Common myeloid progenitor, CD34-positive (primary cell): ENCODE data around the gene DGCR8.

Source experiments
- CTCF ChIA-PET: fragments of 350-600 bp; sonication (Branson Sonifier 250); formaldehyde crosslinking; loops from one replicate; lab custom pipeline; 2021; ENCODE audit warnings: antibody characterized with exemption; lab: Charles Lee
- POLR2A ChIA-PET: fragments of 350-600 bp; sonication (Branson Sonifier 250); formaldehyde crosslinking; loops from one replicate; lab custom pipeline; 2021; ENCODE audit warnings: antibody characterized with exemption; lab: Charles Lee
- DNase-seq, 3 donors: peaks; one replicate each; pipeline versions ENCODE4 v3.0.0 to v3.0.0-alpha.2; 2013
- H3K27ac ChIP-seq, 2 experiments: 1 replicate in 1 of 2; 2 replicates in 1 of 2; pipeline ENCODE4 v1.7.0; 2013; ENCODE audit warnings: inconsistent platforms in 2 of 2, low read length in 2 of 2, mild to moderate bottlenecking in 2 of 2, low read depth in 1 of 2, moderate library complexity in 1 of 2; ENCODE audit not compliant: severe bottlenecking in 2 of 2, insufficient read depth in 1 of 2, poor library complexity in 1 of 2
- H3K27me3 ChIP-seq, 5 experiments: replicated peaks in 2 of 5; 1 replicate in 3 of 5; 2 replicates in 2 of 5; pipeline versions ENCODE4 v1.6.1 to v1.7.0; 2013; ENCODE audit warnings: low read length in 4 of 5, mild to moderate bottlenecking in 2 of 5, moderate library complexity in 2 of 5, inconsistent platforms in 1 of 5; ENCODE audit not compliant: insufficient read depth in 5 of 5, control insufficient read depth in 4 of 5
- H3K36me3 ChIP-seq, 4 experiments: 1 replicate in 2 of 4; 2 replicates in 2 of 4; pipeline versions ENCODE4 v1.6.1 to v1.7.0; 2013; ENCODE audit warnings: low read length in 3 of 4, control low read depth in 1 of 4, mild to moderate bottlenecking in 1 of 4; ENCODE audit not compliant: control insufficient read depth in 4 of 4, insufficient read depth in 4 of 4
- H3K4me1 ChIP-seq, 4 experiments: 1 replicate in 3 of 4; 2 replicates in 1 of 4; pipeline versions ENCODE4 v1.6.1 to v1.7.1; 2013; ENCODE audit warnings: low read length in 3 of 4, mild to moderate bottlenecking in 3 of 4, control low read depth in 1 of 4, inconsistent platforms in 1 of 4, moderate library complexity in 1 of 4; ENCODE audit not compliant: control insufficient read depth in 4 of 4, insufficient read depth in 4 of 4; ENCODE audit errors: control extremely low read depth in 1 of 4
- H3K4me3 ChIP-seq, 7 experiments: 1 replicate in 4 of 7; 2 replicates in 3 of 7; pipeline versions ENCODE4 v1.5.1 to v1.7.0; 2013; ENCODE audit warnings: mild to moderate bottlenecking in 7 of 7, low read length in 6 of 7, moderate library complexity in 6 of 7, inconsistent platforms in 2 of 7, low read depth in 2 of 7, control low read depth in 1 of 7; ENCODE audit not compliant: insufficient read depth in 4 of 7, control insufficient read depth in 1 of 7; ENCODE audit errors: extremely low read depth in 1 of 7
- H3K9me3 ChIP-seq, 5 experiments: 1 replicate in 4 of 5; 2 replicates in 1 of 5; pipeline versions ENCODE4 v1.6.1 to v1.7.1; 2013; ENCODE audit warnings: low read length in 4 of 5, mild to moderate bottlenecking in 2 of 5, inconsistent platforms in 1 of 5, low read depth in 1 of 5, moderate library complexity in 1 of 5; ENCODE audit not compliant: control insufficient read depth in 4 of 5, insufficient read depth in 2 of 5; ENCODE audit errors: control extremely low read depth in 1 of 5
- WGBS: methylation state at CpG from one replicate; pipeline ENCODE4 v1.1.5; 2013; ENCODE audit not compliant: insufficient coverage; 5-methylcytosine and 5-hydroxymethylcytosine counted together

Gene DGCR8

DNA sequence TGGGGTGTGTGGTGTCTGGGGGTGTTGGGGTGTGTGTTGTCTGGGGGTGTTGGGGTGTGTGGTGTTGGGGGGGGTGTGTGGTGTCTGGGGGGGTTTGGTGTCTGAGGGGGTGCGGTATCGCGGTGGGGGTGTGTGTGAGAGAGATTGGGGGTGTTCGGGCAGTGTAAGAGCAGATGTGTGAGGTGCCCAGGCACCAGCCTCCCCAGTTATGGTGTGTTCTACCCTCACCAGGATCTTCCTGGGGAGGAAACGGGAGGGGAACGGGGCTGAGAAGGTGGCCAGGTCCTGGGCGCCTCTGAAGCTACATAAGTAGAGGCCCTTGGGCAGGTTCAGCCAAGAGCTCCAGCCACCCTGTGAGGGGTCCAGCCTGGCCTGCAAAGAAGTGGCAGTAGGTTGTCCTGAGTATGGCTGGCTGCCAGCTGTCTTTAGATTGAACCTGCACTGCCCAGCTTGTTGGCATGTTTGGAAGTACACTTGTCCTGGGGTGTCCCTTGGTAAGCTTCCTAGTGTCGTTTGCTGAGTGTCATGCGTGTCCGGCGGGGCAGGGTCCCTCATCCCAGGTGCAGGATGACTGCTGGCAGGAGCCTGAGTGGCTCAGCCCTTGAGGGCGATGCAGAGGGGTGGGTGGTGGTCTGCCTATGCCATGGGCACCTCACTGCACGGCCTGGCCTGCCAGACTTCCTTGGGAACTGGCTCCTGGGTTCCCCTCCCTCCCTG, 43.5 kb downstream of the DGCR8 start:
- 93% methylated on average over 10 of the region's 13 CpGs for WGBS
- Histone ChIP-seq H3K27me3 (no peaks in the 10 kb centered on the region), H3K27ac (no peak overlapping the region), H3K36me3 (peaks cover 12 to 86% (median 60%) of the 10 kb centered on the region in 4 experiments), H3K9me3 (no peaks in the 10 kb centered on the region), H3K4me3 (no peak overlapping the region), H3K4me1 (peaks cover 5 to 10% (median 8%) of the 10 kb centered on the region in 4 experiments)
- no peak for DNase-seq
- CTCF ChIA-PET: interaction anchor here (1.0 kb wide), 1 partner anchor 22 kb away, joined by 3 read pairs; no protein-coding TSS in a partner anchor
- POLR2A ChIA-PET: no interaction called here

DNA sequence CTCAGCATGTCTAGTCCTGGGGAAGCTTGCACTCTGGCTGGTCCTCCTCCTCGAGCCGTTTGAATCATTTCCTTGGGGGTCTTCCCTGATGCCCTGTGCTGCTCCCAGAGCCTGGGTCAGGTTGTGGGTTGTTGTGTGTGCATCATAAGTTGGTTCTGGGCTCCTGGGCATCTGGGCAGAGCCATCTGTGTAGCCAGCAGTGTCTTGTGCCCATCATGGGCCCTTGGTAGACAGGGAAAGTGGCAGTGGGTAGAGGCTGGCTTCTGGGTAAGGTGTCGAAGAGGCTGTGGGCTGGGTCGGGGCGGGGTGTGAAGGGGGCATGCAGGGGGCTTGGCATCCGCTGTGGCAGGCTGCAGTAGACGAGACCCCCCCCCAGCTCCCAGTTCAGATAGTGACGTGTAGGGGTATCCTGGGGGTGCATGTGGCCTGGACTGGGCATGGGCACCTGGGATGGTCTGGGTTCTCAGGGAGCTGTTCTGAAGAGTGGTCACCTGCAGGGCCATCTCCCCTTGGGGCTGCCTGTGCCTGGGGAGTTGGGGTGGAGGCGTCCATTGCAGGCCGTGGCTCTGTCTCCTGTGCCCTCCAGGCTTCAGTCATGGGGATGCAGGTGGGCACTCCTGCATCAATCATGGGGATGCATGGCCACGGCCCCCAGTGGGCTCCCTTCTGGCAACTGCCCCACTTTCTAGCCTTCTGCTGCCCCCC, 44.2 kb downstream of the DGCR8 start:
- Histone ChIP-seq H3K27me3 (no peaks in the 10 kb centered on the region), H3K36me3 (peaks cover 12 to 81% (median 60%) of the 10 kb centered on the region in 4 experiments), H3K4me1 (peaks cover 0 to 4% (median 2%) of the 10 kb centered on the region in 4 experiments), H3K27ac (no peak overlapping the region), H3K9me3 (no peaks in the 10 kb centered on the region), H3K4me3 (no peak overlapping the region)
- POLR2A ChIA-PET: no interaction called here
- no peak for DNase-seq
- 92% methylated on average over 5 of the region's 11 CpGs for WGBS
- CTCF ChIA-PET: interaction anchor here (1.0 kb wide), 1 partner anchor 23 kb away, joined by 3 read pairs; no protein-coding TSS in a partner anchor

DNA sequence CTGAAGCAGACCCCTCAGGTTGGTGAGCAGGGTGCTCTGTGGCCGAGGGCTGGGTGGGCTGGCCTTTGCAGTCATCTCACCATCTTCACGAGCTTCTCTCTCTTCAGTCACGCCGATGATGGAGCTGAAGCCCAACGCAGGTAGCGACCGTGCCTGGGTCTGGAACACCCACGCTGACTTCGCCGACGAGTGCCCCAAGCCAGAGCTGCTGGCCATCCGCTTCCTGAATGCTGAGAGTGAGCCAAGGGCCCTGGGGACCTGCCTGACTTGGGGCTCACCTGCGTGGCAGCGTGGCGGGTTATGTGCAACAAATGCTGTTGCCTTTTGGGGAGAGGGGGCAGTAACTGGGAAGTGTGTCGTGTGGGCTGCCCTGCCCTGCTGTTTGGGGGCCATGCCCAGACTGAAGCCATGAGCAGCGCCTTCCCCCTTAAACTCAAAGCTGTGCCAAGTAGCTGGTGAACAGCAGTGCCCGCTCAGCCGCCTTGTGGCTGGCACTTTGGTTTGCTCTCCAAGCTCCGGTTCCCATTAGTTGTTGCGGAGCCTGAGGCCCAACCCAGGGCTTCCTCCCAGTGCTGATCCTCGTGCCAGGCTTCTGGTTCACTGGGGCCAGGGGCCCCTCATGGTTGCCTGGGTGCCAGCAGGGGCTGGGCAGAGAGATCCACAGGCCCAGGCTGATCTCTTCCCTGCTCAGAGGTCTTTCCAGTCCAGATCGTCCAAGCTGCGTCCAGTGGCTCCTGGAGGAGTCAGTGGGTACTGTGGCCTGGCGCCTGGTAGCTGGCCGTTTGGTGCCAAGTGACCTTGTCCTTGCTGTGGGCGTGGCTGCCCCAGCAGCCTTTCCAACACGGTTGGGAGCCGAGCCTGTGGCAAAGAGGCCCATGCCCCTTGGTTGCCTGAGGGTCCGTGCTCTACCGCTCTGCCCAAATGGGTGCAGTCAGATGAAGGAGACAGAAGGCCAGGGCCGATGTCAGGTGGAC, 45.4 kb downstream of the DGCR8 start:
- CTCF ChIA-PET: interaction anchor here (0.7 kb wide), 1 partner anchor 7 kb away, joined by 3 read pairs; no protein-coding TSS in a partner anchor
- Histone ChIP-seq H3K27ac (no peak overlapping the region), H3K36me3 (peaks cover 8 to 69% (median 50%) of the 10 kb centered on the region in 4 experiments), H3K9me3 (no peaks in the 10 kb centered on the region), H3K4me3 (no peak overlapping the region), H3K27me3 (no peaks in the 10 kb centered on the region), H3K4me1 (peaks cover 0 to 8% (median 4%) of the 10 kb centered on the region in 4 experiments)
- POLR2A ChIA-PET: no interaction called here
- 95% methylated on average over 29 of the region's 32 CpGs for WGBS
- no peak for DNase-seq

DNA sequence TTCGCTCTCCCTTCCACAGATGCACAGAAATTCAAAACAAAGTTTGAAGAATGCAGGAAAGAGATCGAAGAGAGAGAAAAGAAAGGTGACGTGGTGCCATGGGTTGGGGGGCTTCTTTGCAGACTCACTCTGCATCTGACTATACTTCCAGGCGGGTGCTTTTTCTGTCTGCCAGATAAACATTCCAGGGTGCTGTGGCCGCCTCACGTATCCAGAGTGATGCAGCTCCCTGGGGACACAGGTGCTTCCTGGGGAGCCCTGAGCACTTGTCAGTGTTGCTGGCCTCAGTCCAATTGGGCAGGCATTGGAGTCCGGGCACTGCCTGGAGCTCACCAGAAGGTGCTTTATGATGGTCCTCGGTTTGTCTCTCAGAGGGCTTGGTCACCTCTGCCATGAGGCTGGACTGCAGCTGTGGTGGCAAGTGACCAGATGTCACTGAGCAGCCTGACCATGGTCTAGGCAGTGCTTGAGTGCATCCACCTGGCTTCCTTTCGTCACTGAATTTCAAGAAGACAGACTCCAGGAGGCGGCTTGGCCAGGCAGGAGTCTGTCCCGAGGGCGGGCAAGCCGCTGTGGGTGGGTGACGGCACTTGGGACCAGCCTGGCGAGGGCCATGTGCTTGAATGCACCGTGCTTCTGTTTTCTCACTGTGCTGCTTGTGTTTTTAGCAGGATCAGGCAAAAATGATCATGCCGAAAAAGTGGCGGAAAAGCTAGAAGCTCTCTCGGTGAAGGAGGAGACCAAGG, 46.4 kb downstream of the DGCR8 start:
- no peak overlapping the region for H3K27ac ChIP-seq
- 85% methylated on average over 16 of the region's 19 CpGs for WGBS
- H3K27me3 ChIP-seq: no peaks in the 10 kb centered on the region
- ChIA-PET CTCF (interaction anchor here (0.7 kb wide), 1 partner anchor 8 kb away, joined by 3 read pairs; no protein-coding TSS in a partner anchor), POLR2A (no interaction called here)
- no peaks in the 10 kb centered on the region for H3K9me3 ChIP-seq
- peaks cover 0 to 12% (median 10%) of the 10 kb centered on the region in 4 experiments for H3K4me1 ChIP-seq
- H3K36me3 ChIP-seq: peaks cover 8 to 63% (median 43%) of the 10 kb centered on the region in 4 experiments
- DNase-seq: peak in 1 of 3 donors; percentile 27
- H3K4me3 ChIP-seq: no peak overlapping the region

DNA sequence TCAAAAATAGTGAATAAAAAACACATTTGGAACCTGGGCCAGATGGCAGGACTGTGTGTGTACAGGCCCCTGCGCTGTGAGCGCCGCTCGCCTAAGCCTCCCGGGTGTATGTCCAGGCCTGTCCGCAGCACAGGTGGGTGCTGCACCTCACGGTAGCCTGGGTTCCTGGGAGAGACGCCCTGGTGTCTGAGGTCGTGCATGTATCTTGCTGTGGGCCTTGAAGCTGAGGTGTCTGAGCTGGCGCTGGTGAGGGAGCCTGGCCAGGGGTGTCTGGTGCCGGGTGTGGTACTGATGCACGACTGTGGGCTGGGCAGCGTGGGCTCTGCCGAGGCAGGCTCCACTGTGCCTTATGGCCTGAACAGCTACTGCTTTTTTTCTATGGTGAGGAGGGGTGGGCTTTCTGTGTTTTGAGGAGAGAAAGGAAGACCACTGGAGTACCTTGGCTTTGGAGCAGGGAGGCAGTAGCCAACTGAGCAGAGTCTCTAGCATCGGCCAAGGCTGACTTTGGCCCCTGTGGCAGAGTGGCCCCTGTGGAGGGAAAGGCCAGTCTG, 47.4 kb downstream of the DGCR8 start:
- POLR2A ChIA-PET: interaction anchor here (0.6 kb wide), 1 partner anchor 141 kb away, joined by 3 read pairs; no protein-coding TSS in a partner anchor
- Histone ChIP-seq H3K9me3 (no peaks in the 10 kb centered on the region), H3K4me3 (no peak overlapping the region), H3K4me1 (peaks cover 0 to 16% (median 14%) of the 10 kb centered on the region in 4 experiments), H3K36me3 (peaks cover 8 to 54% (median 36%) of the 10 kb centered on the region in 4 experiments), H3K27ac (peak overlapping the region in 1 of 2 experiments; percentile 40), H3K27me3 (no peaks in the 10 kb centered on the region)
- CTCF ChIA-PET: no interaction called here
- 96% methylated on average over 14 of the region's 15 CpGs for WGBS
- no peak for DNase-seq
